ENCODE results near the gene ACAN. TPM values are rescaled to one million over a fixed set of nuclear protein-coding genes. Genes with fewer than 3 reads are reported as not detected.

The ACAN gene
- total and polyA plus RNA-seq, 8 donors = under 0.01 to 2.0 (median 0.40) TPM; not detected in 4

GRCh38 chr15:88792342-88793282, 10.6 kb upstream of the ACAN start:
- TF ChIP-seq POLR2AphosphoS5 (IDR thresholded peaks at IDR 0.05) (no peak), POLR2A (IDR thresholded peaks at IDR 0.05) (no peak), EP300 (IDR thresholded peaks at IDR 0.05) (no peak), CTCF (IDR thresholded peaks at IDR 0.05) (no peak)
- intact Hi-C loops (cut with DNase I; ENCODE audit: low total_unique reads) = no loop called here
- no peak overlapping the region for H3K27ac ChIP-seq
- 16 to 28% (median 21%) methylated on average over 22 of the region's 22 CpGs for WGBS, 5 donors
- H3K27me3 ChIP-seq = peaks cover 0 to 52% (median 24%) of the 10 kb centered on the region in 3 donors
- H3K4me1 ChIP-seq = no peaks in the 10 kb centered on the region
- no peaks in the 10 kb centered on the region for H3K36me3 ChIP-seq
- no peaks in the 10 kb centered on the region for H3K9me3 ChIP-seq
- no peak for DNase-seq
- H3K4me3 ChIP-seq = no peak overlapping the region

GRCh38 chr15:88794001-88794400, 9.2 kb upstream of the ACAN start:
- H3K27me3 ChIP-seq = peaks cover 0 to 63% (median 24%) of the 10 kb centered on the region in 3 donors
- H3K4me3 ChIP-seq = no peak overlapping the region
- intact Hi-C loops (cut with DNase I; ENCODE audit: low total_unique reads) = no loop called here
- no peak overlapping the region for H3K27ac ChIP-seq
- WGBS, 5 donors = 73 to 82% (median 77%) methylated on average over 5 of the region's 5 CpGs
- H3K4me1 ChIP-seq = no peaks in the 10 kb centered on the region
- no peaks in the 10 kb centered on the region for H3K9me3 ChIP-seq
- no peak for DNase-seq
- H3K36me3 ChIP-seq = no peaks in the 10 kb centered on the region
- TF ChIP-seq POLR2A (IDR thresholded peaks at IDR 0.05) (no peak), CTCF (IDR thresholded peaks at IDR 0.05) (no peak), POLR2AphosphoS5 (IDR thresholded peaks at IDR 0.05) (no peak)

GRCh38 chr15:88797663-88798339, 5.4 kb upstream of the ACAN start:
- peaks cover 0 to 2% (median 2%) of the 10 kb centered on the region in 4 donors for H3K4me1 ChIP-seq
- DNase-seq = no peak
- no peak overlapping the region for H3K27ac ChIP-seq
- no peak overlapping the region for H3K4me3 ChIP-seq
- TF ChIP-seq CTCF (IDR thresholded peaks at IDR 0.05) (no peak), POLR2A (IDR thresholded peaks at IDR 0.05) (no peak), EP300 (IDR thresholded peaks at IDR 0.05) (no peak), POLR2AphosphoS5 (IDR thresholded peaks at IDR 0.05) (no peak)
- H3K9me3 ChIP-seq = no peaks in the 10 kb centered on the region
- WGBS, 5 donors = 68 to 81% (median 77%) methylated on average over 7 of the region's 7 CpGs
- peaks cover 8 to 90% (median 23%) of the 10 kb centered on the region in 3 donors for H3K27me3 ChIP-seq
- intact Hi-C loops (cut with DNase I; ENCODE audit: low total_unique reads) = no loop called here
- no peaks in the 10 kb centered on the region for H3K36me3 ChIP-seq

GRCh38 chr15:88799341-88799740, 3.9 kb upstream of the ACAN start:
- no peak for DNase-seq
- Histone ChIP-seq H3K27ac (no peak overlapping the region), H3K4me3 (no peak overlapping the region), H3K9me3 (no peaks in the 10 kb centered on the region), H3K36me3 (no peaks in the 10 kb centered on the region), H3K27me3 (peaks cover 21 to 91% (median 38%) of the 10 kb centered on the region in 3 donors), H3K4me1 (peaks cover 0 to 14% (median 8%) of the 10 kb centered on the region in 4 donors)
- intact Hi-C loops (cut with DNase I; ENCODE audit: low total_unique reads) = no loop called here
- TF ChIP-seq EP300 (IDR thresholded peaks at IDR 0.05) = no peak
- TF ChIP-seq POLR2A (IDR thresholded peaks at IDR 0.05) = no peak
- TF ChIP-seq POLR2AphosphoS5 (IDR thresholded peaks at IDR 0.05) = no peak
- TF ChIP-seq CTCF (IDR thresholded peaks at IDR 0.05) = no peak
- WGBS, 5 donors = 77 to 90% (median 83%) methylated on average over 4 of the region's 4 CpGs

Data from stomach (tissue), 9 donors.